GM18907 (cell line): ENCODE results near the gene UBR4.
"Not testable (repeated sequence)": the region's sequence is repeated elsewhere in the genome, so short reads cannot be mapped to it uniquely, and the experiment has no call there.

Source experiments
- ATAC-seq: cut with Tn5 transposase; IDR thresholded peaks from one replicate; pipeline ENCODE4 v1.9.1; 2021; ENCODE audit warnings: mild to moderate bottlenecking, moderate library complexity; ENCODE audit not compliant: unreplicated experiment

UBR4 gene

DNA sequence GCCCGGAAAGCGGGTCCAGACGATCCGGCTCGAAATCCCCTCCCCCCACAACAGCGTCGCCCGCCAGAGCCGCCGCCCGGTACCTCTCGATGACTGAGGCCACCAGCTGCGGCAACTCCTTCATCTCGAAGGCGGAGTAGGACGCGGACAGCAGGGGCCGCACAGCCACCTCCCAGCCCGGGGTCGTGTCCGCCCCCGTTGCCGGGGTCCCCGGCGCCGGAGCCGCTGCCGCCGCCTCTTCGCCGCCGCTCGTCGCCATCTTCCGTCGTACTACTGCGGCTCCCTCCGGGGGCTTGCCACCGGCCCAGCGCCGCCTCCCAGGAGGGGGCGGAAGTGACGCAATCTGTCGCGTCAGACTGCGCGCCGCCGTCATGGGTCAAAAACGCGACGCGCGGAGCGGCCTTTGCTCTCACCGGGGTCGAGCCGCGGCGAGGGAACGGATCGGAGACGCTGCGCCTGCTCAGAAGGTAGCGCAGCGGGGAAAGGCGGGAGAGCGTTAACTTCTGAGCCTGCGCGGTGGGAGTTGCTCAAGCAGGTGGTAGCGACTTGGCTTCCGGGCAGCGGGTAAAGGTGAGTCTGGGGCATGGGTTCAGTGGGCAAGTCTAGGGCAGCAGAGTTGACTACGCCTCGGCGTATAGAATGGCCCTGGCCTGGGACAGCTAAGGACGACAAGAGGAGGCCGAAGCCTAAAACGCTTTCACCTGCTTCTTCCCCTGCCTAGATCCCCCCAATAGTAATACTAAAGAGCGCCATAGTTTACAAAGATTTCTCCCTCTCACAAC, at the start of gene UBR4:
UBR4 (minus strand) TSS at position 277 of the 782 bp plus-strand sequence; CDS start at position 259, 18 bp downstream.
- ATAC-seq, result peak; percentile 75

- no peak for ATAC-seq
Measured at GRCh38 chr1:19258353-19258752, 48.3 kb upstream of the UBR4 start.

DNA sequence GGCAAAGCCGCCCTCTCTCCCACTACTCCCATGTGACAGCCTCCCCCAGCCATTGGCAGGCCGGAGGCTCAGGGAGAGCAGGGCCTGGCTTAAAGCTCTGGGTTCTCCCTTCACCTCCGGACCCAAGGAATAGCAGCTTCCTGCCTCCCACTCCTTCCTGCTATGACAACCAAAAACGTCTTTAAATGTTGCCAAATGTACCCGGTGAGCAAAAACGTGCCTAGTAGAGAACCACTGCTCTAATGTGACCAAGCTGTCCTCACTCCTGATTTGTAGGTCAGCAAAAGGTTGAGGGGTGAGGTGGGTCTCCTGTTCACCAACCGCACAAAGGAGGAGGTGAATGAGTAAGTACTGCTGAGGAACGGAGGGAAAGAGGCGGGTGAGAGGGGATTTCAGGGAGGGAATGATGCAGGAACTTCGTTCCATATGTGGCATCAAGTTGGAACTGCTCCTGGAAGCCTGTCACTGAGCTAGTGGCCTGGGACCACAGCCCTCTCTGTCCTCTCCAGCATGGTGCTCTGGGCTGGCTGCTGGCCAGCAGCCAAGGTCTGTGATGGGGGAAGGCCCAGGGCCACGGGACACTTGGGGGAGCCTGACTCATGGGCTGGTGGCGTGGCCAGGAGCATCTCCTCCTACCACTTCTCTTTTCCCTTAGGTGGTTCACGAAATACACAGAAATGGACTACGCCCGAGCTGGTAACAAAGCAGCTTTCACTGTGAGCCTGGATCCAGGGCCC, 47.3 kb upstream of the UBR4 start:
- no peak for ATAC-seq

DNA sequence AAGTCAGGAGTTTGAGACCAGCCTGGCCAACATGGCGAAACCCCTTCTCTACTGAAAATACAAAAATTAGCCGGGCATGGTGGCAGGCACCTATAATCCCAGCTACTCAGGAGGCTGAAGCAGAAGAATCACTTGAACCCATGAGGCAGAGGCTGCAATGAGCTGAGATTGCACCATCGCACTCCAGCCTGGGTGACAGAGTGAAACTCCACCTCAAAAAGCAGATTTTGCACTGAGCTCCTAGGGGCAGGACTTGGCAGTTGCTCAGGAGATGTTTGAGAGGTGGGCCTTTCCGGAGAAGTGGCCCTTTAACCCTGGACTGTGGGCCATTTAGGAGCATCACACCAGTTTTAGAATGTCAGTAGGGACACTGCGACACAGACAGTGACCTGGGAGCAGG, 46.2 kb upstream of the UBR4 start:
- ATAC-seq, result not testable (repeated sequence)

DNA sequence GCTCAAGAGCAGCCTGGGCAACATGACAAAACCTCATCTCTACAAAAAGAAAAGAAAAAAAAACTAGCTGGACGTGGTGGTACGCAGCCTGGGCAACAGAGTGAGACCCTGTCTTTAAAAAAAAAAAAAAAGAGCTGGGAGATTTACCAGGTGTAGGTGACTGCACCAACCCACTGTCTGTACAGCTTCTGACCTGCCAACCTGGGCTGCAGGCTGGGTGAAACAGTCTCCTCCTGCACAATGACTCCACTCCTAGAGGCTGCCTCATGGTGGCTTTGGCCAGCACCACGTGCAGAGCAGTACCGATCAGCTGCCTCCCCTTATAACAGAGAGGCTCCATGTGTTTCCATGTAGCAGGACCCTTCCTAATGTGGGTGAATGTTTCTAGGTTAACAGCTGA, 45.2 kb upstream of the UBR4 start:
- ATAC-seq, result no peak

GRCh38 chr1:19254416-19254815, 44.4 kb upstream of the UBR4 start:
- ATAC-seq, result no peak

- ATAC-seq, result peak; percentile 74
Measured at GRCh38 chr1:19251305-19252196, 41.5 kb upstream of the UBR4 start, which contains the start of the genes EMC1 and MRTO4. EMC1 (minus strand) TSS chr1:19251524; CDS start chr1:19251509, 15 bp downstream. MRTO4 (plus strand) TSS chr1:19251805; CDS start chr1:19251836, 31 bp downstream.

DNA sequence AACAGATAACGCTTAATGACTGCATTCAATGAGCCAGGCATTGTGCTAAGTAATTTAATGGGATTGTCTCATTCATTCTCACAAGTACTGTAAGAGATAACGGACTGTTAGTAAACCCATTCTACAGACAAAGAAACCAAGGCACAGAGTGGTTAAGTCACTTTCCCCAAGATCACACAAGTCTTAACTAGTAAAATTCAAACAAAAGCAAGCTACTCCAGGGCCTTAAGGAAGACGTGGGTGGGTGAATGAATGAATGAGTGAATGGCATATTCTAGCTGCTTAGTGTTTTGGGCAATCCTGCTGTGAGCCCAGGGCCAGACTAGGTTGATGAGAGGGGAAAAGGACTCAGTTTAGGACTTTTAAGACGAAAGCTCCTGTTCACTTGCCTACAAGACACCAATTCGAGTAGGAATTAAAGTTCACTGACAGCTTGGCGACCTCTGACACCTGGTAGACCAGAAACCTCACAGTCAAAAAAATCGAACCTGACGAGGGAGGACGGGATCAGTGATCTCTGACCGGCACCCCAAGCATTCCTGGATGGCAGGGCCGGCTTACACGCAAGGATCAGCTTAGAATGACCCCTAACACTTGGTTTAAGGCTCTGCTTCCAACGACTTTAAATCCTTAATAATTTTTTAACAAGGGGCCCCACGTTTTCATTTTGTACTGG, 40.7 kb upstream of the UBR4 start:
- no peak for ATAC-seq

DNA sequence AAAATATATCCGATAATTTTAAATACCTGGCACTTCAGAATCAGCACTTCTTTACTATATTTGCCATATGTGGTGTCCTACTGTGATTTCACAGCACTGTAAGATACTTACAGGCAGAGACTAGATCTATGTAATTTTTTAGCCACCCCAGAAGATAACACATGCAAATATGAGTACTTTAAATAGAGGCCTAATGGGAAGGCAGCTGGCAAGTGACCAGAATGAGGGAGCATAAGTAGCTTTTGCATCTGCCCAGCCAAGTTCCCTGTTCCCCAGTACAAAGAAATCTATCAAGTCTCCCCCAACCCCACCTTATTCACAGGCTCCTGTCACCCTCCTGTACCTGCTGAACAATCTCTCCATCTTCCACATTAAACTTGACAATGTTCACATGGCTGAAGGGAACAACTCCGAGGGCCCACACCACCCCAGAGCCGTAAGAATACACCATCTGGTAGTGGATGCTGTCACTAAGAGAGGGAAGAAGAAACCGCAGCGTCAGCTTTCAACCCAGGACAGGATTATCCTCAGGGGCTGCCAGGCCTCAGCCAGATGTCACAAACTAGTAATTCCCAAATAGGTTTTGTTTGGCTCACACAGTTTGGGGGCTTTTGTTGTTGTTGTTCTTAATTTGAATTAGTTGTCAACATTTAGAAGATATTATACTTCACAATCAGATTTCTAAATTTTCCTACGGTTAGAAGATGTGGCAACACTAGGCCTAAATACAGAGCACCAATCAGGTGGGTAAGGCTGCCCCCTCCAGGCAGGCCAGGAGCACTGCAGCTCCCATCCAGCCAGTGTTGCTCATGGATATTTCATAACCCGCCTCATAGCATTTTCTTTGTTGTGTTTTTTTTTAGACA, 30.8 kb upstream of the UBR4 start:
- peak; percentile 46 for ATAC-seq

GRCh38 chr1:19239876-19240275, 29.8 kb upstream of the UBR4 start:
- ATAC-seq, result no peak

DNA sequence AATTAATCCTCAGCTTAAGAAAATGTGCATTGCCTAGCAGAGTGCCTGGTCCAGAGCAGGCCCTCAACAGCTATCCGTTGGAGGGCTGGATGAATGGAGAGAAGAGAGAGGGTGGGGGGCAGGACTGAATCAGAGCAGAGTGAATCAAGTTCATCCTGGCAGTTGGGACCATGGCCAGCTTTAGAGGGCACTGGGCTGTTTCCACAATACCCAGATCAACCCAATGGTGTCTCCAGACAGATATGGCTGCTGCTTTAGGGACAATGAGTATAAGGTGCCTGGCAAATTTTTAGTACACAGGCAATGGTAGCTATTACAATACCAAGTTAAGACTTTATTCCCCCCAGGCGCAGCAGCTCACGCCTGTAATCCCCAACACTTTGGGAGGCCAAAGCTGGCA, 24.2 kb upstream of the UBR4 start:
- ATAC-seq, result no peak

- no peak for ATAC-seq
Measured at GRCh38 chr1:19232524-19232846, 22.4 kb upstream of the UBR4 start.

- not testable (repeated sequence) for ATAC-seq
Measured at GRCh38 chr1:19231736-19232523, 21.9 kb upstream of the UBR4 start.

- ATAC-seq, result no peak
Measured at GRCh38 chr1:19229828-19230325, 19.8 kb upstream of the UBR4 start.

GRCh38 chr1:19229229-19229628, 19.2 kb upstream of the UBR4 start:
- ATAC-seq, result no peak

DNA sequence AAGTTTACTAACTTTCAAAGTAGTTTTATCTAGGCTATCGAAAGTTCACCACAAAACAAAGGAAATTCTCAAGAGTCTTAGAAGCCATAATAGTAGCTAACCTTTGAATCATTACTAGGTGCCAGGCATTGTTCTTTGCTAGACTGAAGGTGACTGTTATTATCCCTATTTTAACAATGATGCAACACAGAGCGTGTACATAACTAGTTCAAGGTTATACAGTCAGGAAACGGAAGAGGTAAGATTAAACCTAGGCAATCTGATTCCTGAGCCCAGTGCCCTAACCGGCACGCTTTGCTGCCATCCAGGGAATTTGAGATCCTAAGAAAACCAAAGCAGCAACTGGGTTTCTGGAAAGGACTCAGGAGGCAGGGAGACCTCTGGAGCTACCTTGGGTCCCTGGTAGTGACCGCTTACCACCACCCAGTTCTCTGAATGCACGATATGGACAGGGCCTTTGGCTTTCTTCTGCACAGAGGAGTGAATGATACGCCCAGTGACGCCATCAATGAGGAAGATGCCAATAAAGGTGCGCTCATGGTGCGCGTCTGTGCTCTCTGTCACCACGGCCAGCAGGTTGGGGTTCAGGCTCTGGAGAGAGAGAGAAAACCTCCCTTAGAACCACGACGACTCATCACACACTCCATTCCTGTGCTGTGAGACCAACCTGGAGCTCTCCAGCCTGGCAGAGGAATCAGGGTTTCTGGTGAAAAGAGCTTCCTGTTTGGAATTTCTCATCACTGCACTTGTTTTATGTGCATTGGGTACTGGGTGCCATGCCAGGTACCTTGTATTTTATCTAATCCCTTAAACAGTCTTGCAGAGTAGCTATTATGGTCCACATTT, 13.1 kb upstream of the UBR4 start:
- no peak for ATAC-seq

DNA sequence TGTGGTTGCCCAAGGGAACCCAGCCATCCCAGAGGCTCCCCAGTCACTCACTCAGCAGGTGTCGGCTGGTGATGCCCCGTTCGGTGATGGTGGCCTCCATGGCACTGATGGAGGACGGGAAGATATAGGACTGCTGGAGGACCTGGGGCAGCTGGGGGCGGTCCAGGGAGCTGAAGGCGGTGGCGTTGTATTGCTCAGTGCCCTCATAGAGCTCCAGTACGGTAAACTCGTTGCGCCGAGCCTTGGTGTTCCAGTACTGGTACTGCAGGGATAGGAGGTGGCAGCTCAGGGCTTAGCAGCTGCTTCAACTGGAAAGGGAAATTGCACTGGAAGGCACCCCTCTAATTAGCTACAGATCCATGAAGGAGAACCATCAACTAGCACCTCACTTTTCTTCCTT, 12.5 kb upstream of the UBR4 start:
- no peak for ATAC-seq

- no peak for ATAC-seq
Measured at GRCh38 chr1:19220991-19221390, 10.9 kb upstream of the UBR4 start.
